Measurements from ENCODE around the gene CCDC47. TPM values are rescaled to one million over a fixed set of nuclear protein-coding genes. Genes with fewer than 3 reads are reported as not detected.

The CCDC47 gene
- total RNA-seq, 2 donors from 2014 or later = 57.1 to 69.7 TPM

DNA sequence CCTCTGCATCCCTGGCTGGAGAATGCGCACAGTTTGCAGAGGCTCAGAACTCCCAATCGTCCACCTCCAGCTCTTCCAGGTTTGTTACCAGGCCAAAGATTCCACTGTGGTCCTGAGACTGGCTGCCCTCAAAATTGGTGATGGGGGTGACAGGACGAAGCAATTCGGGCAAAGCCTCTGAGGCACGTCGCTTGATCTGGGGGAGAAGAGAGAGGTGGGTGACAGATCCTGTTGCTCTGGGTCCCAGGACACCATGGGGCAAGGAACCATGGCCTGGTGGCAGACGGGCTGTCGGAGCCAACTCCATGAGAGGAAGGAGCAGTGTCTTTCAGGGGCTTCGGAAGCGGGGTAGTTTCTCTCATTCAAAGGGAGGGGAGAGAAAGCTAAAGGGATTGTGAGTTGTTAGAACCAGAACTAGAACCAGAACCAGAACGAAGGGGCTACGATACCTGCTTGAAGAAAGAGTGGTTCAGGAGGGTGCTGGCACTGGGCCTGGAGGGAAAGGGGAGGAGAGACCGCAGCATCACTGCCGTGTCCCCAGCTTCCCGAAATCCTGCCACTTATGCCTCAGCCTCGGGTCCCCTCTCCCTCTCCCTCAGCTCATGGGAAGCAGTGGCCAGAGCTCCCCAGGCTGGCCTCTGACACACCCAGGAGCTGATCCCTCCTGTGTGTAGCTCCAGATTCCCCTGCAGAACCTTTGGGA is 69.7 kb downstream of the CCDC47 start:
- Histone ChIP-seq H3K27me3 (no peaks in the 10 kb centered on the region), H3K27ac (no peak overlapping the region), H3K4me1 (peaks cover 0 to 24% of the 10 kb centered on the region in 2 donors), H3K4me3 (no peak overlapping the region), H3K9me3 (no peaks in the 10 kb centered on the region), H3K36me3 (peaks cover 35% of the 10 kb centered on the region)
- DNase-seq (ENCODE audit: low spot score) = no peak
- TF ChIP-seq, protein P1, sequence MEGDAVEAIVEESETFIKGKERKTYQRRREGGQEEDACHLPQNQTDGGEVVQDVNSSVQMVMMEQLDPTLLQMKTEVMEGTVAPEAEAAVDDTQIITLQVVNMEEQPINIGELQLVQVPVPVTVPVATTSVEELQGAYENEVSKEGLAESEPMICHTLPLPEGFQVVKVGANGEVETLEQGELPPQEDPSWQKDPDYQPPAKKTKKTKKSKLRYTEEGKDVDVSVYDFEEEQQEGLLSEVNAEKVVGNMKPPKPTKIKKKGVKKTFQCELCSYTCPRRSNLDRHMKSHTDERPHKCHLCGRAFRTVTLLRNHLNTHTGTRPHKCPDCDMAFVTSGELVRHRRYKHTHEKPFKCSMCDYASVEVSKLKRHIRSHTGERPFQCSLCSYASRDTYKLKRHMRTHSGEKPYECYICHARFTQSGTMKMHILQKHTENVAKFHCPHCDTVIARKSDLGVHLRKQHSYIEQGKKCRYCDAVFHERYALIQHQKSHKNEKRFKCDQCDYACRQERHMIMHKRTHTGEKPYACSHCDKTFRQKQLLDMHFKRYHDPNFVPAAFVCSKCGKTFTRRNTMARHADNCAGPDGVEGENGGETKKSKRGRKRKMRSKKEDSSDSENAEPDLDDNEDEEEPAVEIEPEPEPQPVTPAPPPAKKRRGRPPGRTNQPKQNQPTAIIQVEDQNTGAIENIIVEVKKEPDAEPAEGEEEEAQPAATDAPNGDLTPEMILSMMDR (IDR thresholded peaks at IDR 0.05) = no peak

DNA sequence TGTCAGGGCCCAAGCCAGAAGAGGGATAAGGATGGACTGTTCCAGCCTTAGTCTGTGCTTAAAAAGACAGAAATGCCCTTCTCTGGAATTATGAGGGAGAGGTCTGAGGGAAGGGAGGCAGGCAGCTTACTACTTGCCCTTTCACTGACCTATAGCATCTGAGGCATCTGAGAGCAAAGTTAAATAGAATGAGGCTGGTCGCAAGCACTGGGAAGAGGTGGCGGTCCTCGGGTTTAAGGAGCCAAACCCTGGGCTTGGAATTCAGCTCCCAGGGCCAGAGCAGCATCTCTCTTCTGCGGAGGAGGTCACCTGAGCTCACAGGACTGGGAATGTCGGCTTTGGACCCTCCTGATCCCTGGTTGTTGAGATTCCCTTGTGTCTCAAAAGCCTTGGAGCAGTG is 70.4 kb downstream of the CCDC47 start:
- Histone ChIP-seq H3K4me3 (no peak overlapping the region), H3K36me3 (peaks cover 35% of the 10 kb centered on the region), H3K27ac (no peak overlapping the region), H3K9me3 (no peaks in the 10 kb centered on the region), H3K4me1 (peaks cover 0 to 30% of the 10 kb centered on the region in 2 donors), H3K27me3 (no peaks in the 10 kb centered on the region)
- TF ChIP-seq, protein P1 (IDR thresholded peaks at IDR 0.05) = no peak
- DNase-seq (ENCODE audit: low spot score) = no peak

DNA sequence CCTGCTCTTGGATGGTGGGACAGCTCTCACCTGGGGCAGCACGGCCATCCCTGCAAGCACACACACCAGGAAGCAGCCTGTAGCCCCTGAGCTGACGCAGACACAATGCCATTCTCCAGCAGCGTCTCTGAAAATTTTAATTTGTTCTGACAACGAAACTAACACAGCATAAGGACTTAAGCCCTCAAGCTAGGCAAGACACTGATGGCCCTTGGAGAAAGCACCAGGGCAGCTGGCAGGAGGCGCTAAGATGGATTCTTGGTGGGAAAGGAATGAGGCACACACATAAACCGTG is 70.7 kb downstream of the CCDC47 start:
- TF ChIP-seq, protein P1 (IDR thresholded peaks at IDR 0.05) = no peak
- no peak overlapping the region for H3K4me3 ChIP-seq
- H3K27me3 ChIP-seq = no peaks in the 10 kb centered on the region
- no peak overlapping the region for H3K27ac ChIP-seq
- DNase-seq (ENCODE audit: low spot score) = no peak
- H3K36me3 ChIP-seq = peaks cover 35% of the 10 kb centered on the region
- H3K4me1 ChIP-seq = peaks cover 0 to 33% of the 10 kb centered on the region in 2 donors
- no peaks in the 10 kb centered on the region for H3K9me3 ChIP-seq

DNA sequence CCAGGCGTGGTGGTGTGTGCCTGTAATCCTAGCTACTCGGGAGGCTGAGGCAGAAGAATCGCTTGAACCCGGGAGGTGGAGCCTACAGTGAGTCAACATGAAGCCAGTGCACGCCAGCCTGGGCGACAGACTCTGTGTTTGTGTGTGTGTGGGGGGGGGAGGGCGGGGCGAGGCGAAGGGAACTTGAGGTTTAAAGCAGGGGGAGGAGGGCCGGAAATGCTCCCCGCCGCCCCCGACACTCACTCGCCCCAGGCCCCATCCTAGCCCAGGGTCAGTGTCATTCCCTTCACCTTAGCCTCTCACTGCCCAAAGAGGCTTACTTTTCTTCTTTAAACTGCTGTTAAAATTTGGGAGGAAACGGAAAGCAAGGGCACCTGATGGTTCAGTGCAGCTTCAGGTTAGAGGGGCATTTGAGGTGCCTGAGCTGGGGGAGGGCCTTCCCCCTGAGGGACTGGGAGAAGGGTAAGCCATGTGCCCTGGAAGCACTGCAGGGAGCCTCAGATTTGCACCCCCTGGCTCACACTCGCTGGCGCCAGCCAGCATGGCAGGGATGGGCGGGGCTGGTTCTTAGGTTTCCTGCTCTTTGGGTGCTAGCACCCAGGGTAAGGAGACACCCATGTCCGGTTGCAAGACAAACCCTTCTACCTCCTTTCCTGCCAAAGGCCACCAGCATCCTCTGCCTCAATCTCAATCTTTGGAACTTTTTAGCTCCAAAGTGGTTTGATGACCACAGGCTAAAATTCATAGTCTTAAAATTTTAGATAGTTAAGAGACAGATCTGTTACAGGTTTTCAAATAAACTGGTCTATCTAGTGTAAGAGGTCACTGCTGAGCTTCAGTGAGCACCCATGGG is 71.3 kb downstream of the CCDC47 start:
- Histone ChIP-seq H3K27me3 (no peaks in the 10 kb centered on the region), H3K27ac (no peak overlapping the region), H3K9me3 (no peaks in the 10 kb centered on the region), H3K4me1 (peaks cover 0 to 39% of the 10 kb centered on the region in 2 donors), H3K36me3 (peaks cover 31% of the 10 kb centered on the region), H3K4me3 (no peak overlapping the region)
- DNase-seq (ENCODE audit: low spot score) = no peak
- TF ChIP-seq, protein P1 (IDR thresholded peaks at IDR 0.05) = no peak

DNA sequence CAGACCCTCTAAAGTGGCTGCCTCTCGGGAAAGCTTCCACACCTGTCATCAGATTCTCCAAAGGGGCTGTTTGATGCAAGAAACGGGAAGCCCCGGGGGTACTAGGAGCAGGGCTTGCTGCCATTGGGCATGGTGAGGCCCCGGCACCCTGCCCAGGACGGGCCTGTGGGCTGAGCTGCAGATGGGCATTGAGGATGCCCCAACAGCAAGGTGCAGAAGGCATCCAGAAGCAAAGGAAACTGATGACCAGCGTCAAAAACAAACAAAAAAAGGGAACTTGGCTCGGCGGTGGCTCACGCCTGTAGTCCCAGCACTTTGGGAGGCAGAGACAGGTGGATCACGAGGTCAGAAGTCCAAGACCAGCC is 72.0 kb downstream of the CCDC47 start:
- H3K4me3 ChIP-seq = peak overlapping the region in 1 of 2 donors; percentile 72
- peak overlapping the region; percentile 73 to 77 for H3K27ac ChIP-seq
- no peaks in the 10 kb centered on the region for H3K27me3 ChIP-seq
- H3K36me3 ChIP-seq = peaks cover 27% of the 10 kb centered on the region
- DNase-seq (ENCODE audit: low spot score) = no peak
- H3K9me3 ChIP-seq = no peaks in the 10 kb centered on the region
- TF ChIP-seq, protein P1 (IDR thresholded peaks at IDR 0.05) = no peak
- peaks cover 0 to 39% of the 10 kb centered on the region in 2 donors for H3K4me1 ChIP-seq
